Muscle layer of duodenum (tissue), 2 donors: ENCODE results near the gene FMNL2.

Experiments
- H3K27ac ChIP-seq: one replicate; pipeline ENCODE4 v1.7.0; 2013; ENCODE audit warnings: mild to moderate bottlenecking, low read length
- H3K27me3 ChIP-seq: one replicate; pipeline ENCODE4 v1.7.0; 2013; ENCODE audit warnings: low read depth, mild to moderate bottlenecking, control low read depth, low read length
- H3K36me3 ChIP-seq, 2 donors: one replicate each; pipeline ENCODE4 v1.7.0; 2013; ENCODE audit warnings: low read length in 2 of 2, control low read depth in 1 of 2, mild to moderate bottlenecking in 1 of 2; ENCODE audit not compliant: insufficient read depth in 2 of 2, control insufficient read depth in 1 of 2
- H3K4me1 ChIP-seq, 2 donors: one replicate each; pipeline ENCODE4 v1.7.0; 2013; ENCODE audit warnings: low read length in 2 of 2, mild to moderate bottlenecking in 2 of 2, control low read depth in 1 of 2, moderate library complexity in 1 of 2; ENCODE audit not compliant: insufficient read depth in 2 of 2, control insufficient read depth in 1 of 2
- H3K4me3 ChIP-seq, 2 donors: one replicate each; pipeline ENCODE4 v1.7.0; 2013; ENCODE audit warnings: low read length in 2 of 2, low read depth in 1 of 2, mild to moderate bottlenecking in 1 of 2
- H3K9me3 ChIP-seq, 2 donors: one replicate each; pipeline ENCODE4 v1.7.0; 2013; ENCODE audit warnings: low read length in 2 of 2, control low read depth in 1 of 2, mild to moderate bottlenecking in 1 of 2; ENCODE audit not compliant: control insufficient read depth in 1 of 2
- donor health status: healthy.

FMNL2 gene

DNA sequence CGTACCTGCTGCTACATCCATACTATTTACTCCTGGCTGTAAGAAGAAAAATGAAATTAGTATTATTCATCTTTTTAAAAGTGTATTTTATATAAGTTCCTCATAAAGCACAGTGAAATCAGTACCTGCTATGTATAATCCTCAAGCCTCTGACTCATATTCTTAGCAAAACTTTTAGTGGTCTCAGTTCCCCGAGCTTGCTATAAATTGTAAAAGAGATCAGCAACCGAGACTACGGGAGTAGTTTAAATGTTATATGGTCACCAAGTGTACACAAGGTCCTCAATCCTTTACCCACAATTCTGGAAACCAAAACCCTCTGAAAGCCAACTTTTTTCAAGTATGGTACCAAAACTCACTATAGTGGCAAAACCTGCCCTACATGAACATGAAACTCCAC, 358.1 kb downstream of the FMNL2 start:
- no peak overlapping the region for H3K4me3 ChIP-seq
- H3K9me3 ChIP-seq = no peaks in the 10 kb centered on the region
- H3K27me3 ChIP-seq = no peaks in the 10 kb centered on the region
- H3K27ac ChIP-seq = no peak overlapping the region
- H3K36me3 ChIP-seq = peaks cover 0 to 8% of the 10 kb centered on the region in 2 donors
- H3K4me1 ChIP-seq = no peaks in the 10 kb centered on the region

DNA sequence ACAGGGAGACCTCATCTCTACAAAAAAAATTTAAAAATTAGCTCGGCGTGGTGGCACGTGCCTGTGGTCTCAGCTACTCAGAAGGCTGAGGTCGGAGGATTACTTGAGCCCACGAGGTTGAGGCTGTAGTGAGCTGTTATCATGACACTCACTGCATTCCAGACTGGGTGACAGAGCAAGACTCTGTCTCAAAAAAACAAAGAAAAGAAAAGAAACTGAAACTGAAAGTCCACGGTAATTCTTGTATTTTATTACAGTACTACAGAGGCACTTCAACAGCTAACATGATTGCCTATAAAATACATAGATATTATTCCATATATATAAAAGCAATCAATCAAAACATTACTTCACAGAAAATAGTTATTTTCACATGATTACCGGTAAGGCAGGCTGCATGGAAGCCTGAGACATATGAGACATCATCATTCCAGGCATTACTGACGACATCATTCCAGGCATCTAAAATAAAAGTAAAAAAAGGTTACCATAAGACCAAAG, 359.2 kb downstream of the FMNL2 start:
- Histone ChIP-seq H3K9me3 (no peaks in the 10 kb centered on the region), H3K4me1 (no peaks in the 10 kb centered on the region), H3K36me3 (peaks cover 0 to 8% of the 10 kb centered on the region in 2 donors), H3K27me3 (no peaks in the 10 kb centered on the region), H3K27ac (peak overlapping the region; percentile 41), H3K4me3 (peak overlapping the region in 1 of 2 donors; percentile 41)

DNA sequence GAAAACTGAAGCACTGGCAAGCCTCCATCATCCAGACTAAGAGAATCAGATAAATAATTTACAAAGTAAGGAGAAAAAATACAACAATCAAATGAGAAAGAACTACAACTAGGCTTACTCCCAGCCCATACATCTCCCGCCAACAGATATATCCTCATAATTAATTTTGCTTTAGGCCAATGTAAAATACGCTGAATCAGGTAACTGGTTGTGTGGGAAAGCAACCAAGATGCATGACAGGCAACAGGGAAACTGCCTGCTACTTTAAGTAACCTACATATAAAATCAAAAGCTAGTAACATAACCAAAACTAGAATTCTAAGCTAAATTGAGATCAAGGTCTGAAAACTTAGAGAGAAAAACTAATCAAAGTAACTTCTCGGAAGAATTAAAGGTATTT, 360.8 kb downstream of the FMNL2 start:
- Histone ChIP-seq H3K36me3 (peaks cover 0 to 8% of the 10 kb centered on the region in 2 donors), H3K27me3 (no peaks in the 10 kb centered on the region), H3K4me3 (no peak overlapping the region), H3K9me3 (no peaks in the 10 kb centered on the region), H3K4me1 (no peaks in the 10 kb centered on the region), H3K27ac (no peak overlapping the region)

DNA sequence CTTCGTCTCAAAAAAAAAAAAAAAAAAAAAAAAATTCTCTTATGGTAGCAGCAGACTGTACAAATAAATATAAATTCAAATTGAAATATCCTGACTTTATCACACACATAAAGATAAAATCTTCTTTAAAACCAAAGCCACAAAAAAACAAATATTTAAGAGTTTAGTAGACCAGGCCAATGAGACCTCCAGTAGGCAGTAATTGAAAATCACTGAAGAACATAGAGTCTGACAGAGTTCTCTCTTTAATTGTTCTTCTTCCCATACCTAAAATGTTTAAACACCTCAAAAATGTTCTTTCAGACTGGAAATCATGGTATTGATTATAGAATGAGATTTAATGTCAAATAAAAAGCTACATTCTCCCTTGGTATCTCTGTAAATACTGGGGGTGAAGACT, 361.5 kb downstream of the FMNL2 start:
- Histone ChIP-seq H3K4me3 (no peak overlapping the region), H3K27ac (no peak overlapping the region), H3K4me1 (no peaks in the 10 kb centered on the region), H3K27me3 (no peaks in the 10 kb centered on the region), H3K36me3 (peaks cover 0 to 11% of the 10 kb centered on the region in 2 donors), H3K9me3 (peaks cover 0 to 2% of the 10 kb centered on the region in 2 donors)
